OCI-LY7 (cell line): ENCODE results near the gene ERCC1. TPM values are rescaled to one million over a fixed set of nuclear protein-coding genes. Genes with fewer than 3 reads are reported as not detected.
A peak's percentile ranks its signal among the peaks of the same experiment; 100 is the strongest.

Experiments used
- BruUV-seq: library from RNA; stranded (reverse); fragments of 400-500 nt; replicated peaks from 2 replicates; lab custom pipeline; 2021; lab: Mats Ljungman, UMichigan
- CTCF ChIA-PET: fragments of 300-600 bp; sonication (Branson Sonifier 250); formaldehyde crosslinking; loops from one replicate; lab custom pipeline; 2022; ENCODE audit warnings: antibody characterized with exemption; ENCODE audit not compliant: unreplicated experiment; lab: Charles Lee
- POLR2A ChIA-PET: fragments of 300-600 bp; sonication (Branson Sonifier 250); formaldehyde crosslinking; loops from one replicate; lab custom pipeline; 2022; ENCODE audit warnings: antibody characterized with exemption; lab: Charles Lee
- DNase-seq: peaks from one replicate; pipeline ENCODE4 v3.0.0-alpha.2; 2015; ENCODE audit warnings: low spot score
- H2AFZ ChIP-seq: fragments of 200-600 bp; sonication (generic), shearing (Covaris generic); 2 replicates; pipeline ENCODE4 v1.6.1; 2014; ENCODE audit warnings: mild to moderate bottlenecking, antibody characterized with exemption, low read length, moderate library complexity
- H3K27ac ChIP-seq: fragments of 200-600 bp; sonication (generic); 2 replicates; pipeline ENCODE4 v1.5.1; 2014; ENCODE audit warnings: mixed run types, low read depth, mild to moderate bottlenecking, moderate library complexity, low read length, inconsistent platforms; ENCODE audit not compliant: poor library complexity, severe bottlenecking
- H3K36me3 ChIP-seq: fragments of 200-600 bp; sonication (generic); 2 replicates; pipeline ENCODE4 v1.6.1; 2014; ENCODE audit warnings: mild to moderate bottlenecking, antibody characterized with exemption, low read length, moderate library complexity, mixed read lengths; ENCODE audit not compliant: insufficient read depth
- H3K4me1 ChIP-seq: fragments of 200-600 bp; sonication (generic); 2 replicates; pipeline ENCODE4 v1.5.1; 2014; ENCODE audit warnings: mild to moderate bottlenecking, low read length; ENCODE audit not compliant: insufficient read depth, poor library complexity, severe bottlenecking
- H3K4me2 ChIP-seq: fragments of 200-600 bp; sonication (generic); 2 replicates; pipeline ENCODE4 v1.6.1; 2014; ENCODE audit warnings: mild to moderate bottlenecking, low read length
- H3K4me3 ChIP-seq: fragments of 200-600 bp; sonication (generic); 2 replicates; pipeline ENCODE4 v1.5.1; 2014; ENCODE audit warnings: mild to moderate bottlenecking, low read depth, low read length; ENCODE audit not compliant: poor library complexity, severe bottlenecking
- H3K79me2 ChIP-seq: fragments of 200-600 bp; sonication (generic); 2 replicates; pipeline ENCODE4 v1.6.1; 2016; ENCODE audit warnings: low read depth, mild to moderate bottlenecking, low read length, moderate library complexity, mixed read lengths; ENCODE audit not compliant: insufficient read depth
- H3K9me2 ChIP-seq: fragments of 200-600 bp; sonication (generic); 2 replicates; pipeline ENCODE4 v1.6.1; 2016; ENCODE audit warnings: mild to moderate bottlenecking, low read length, mixed read lengths; ENCODE audit not compliant: insufficient read depth
- H3K9me3 ChIP-seq: fragments of 200-600 bp; sonication (generic); 2 replicates; pipeline ENCODE4 v1.6.1; 2014; ENCODE audit warnings: mild to moderate bottlenecking, mixed run types, low read length, mixed read lengths
- H4K20me1 ChIP-seq: fragments of 200-600 bp; sonication (generic); 2 replicates; pipeline ENCODE4 v1.6.1; 2014; ENCODE audit warnings: mild to moderate bottlenecking, antibody characterized with exemption, low read length, moderate library complexity, mixed read lengths; ENCODE audit not compliant: insufficient read depth
- EZH2phosphoT487 ChIP-seq: fragments of 200-600 bp; sonication (generic); IDR thresholded peaks from 2 replicates; pipeline ENCODE4 v1.6.1; 2018; ENCODE audit warnings: low read depth, borderline replicate concordance, mild to moderate bottlenecking, mixed run types, antibody characterized with exemption, low read length, moderate library complexity, mixed read lengths
- intact Hi-C: fragments of 100-400 bp; cut with micrococcal nuclease; formaldehyde crosslinking; loops from one replicate; pipeline ENCODE4 v1.10.0; 2022; ENCODE audit not compliant: unreplicated experiment
- total RNA-seq, 2 experiments: library from RNA; depleted of rRNA in 1 of 2; stranded (reverse); fragments of >200 nt in 1 of 2; shearing (Covaris generic) in 1 of 2; gene quantifications; 2 replicates each; pipeline ENCODE4 v1.2.3, GENCODE V29; 2014 to 2022
- TF ChIP-seq, protein P1 (sequence below): fragments of 200-600 bp; sonication (generic); conservative IDR thresholded peaks from 2 replicates; pipeline ENCODE4 v1.5.1; 2014; ENCODE audit warnings: mild to moderate bottlenecking, antibody characterized with exemption, low read length, moderate library complexity, mixed read lengths

Gene ERCC1
- total RNA-seq, 2 experiments from 2014 or later: 46.2 to 125 TPM

- Histone ChIP-seq H3K9me3 (no peaks in the 10 kb centered on the region), H3K27ac (no peak overlapping the region), H2AFZ (no peak overlapping the region), H3K4me2 (no peak overlapping the region), H3K79me2 (no peaks in the 10 kb centered on the region), H4K20me1 (no peaks in the 10 kb centered on the region), H3K36me3 (no peaks in the 10 kb centered on the region), H3K4me3 (no peak overlapping the region), H3K9me2 (no peaks in the 10 kb centered on the region), H3K4me1 (peaks cover 8% of the 10 kb centered on the region)
- BruUV-seq: no TSS peak
- DNase-seq: no peak
- ChIA-PET POLR2A (no interaction called here), CTCF (no interaction called here)
- TF ChIP-seq, protein P1, sequence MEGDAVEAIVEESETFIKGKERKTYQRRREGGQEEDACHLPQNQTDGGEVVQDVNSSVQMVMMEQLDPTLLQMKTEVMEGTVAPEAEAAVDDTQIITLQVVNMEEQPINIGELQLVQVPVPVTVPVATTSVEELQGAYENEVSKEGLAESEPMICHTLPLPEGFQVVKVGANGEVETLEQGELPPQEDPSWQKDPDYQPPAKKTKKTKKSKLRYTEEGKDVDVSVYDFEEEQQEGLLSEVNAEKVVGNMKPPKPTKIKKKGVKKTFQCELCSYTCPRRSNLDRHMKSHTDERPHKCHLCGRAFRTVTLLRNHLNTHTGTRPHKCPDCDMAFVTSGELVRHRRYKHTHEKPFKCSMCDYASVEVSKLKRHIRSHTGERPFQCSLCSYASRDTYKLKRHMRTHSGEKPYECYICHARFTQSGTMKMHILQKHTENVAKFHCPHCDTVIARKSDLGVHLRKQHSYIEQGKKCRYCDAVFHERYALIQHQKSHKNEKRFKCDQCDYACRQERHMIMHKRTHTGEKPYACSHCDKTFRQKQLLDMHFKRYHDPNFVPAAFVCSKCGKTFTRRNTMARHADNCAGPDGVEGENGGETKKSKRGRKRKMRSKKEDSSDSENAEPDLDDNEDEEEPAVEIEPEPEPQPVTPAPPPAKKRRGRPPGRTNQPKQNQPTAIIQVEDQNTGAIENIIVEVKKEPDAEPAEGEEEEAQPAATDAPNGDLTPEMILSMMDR: no peak
- TF ChIP-seq EZH2phosphoT487: no peak
- intact Hi-C loops: no loop called here
These were observed 27.7 kb downstream of the ERCC1 start for GRCh38 chr19:45395821-45396617.

DNA sequence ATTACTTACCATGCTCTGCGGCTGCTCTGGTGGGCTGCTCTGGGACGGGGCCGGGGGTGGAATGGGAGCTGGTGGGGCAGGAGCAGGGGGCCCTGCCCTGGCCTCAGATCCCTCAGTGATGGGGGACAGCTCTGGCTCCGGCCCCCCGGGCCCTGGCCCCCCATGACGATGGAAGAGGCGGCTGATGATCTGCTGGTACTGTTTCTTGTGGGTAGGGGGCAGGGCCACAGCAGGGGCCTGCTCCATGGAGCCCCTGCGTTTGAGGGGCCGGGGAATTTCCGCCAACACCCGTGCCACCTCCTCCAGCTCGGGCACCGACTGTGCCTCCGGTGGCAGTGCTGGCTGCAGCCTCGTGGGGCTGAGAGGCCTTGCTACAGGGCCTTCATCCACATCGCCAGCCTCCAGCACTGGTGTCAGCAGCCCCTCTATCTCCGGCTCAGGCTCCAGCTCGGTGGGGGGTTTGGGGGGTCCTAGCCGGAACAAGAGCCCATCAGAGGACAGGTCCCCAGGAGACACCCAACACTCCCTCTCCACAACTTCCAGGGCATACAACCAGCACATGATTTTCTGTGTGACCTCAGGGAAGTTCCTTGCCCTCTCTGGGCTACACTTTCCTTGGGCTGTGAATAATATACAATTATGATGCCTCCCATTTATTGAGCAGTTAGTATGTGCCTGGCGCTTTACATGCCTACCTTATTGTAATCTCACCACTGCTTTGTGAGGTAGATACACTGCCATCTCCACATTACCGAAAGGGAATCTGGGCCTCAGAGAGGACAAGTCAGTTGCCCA, 31.6 kb downstream of the ERCC1 start:
- ChIA-PET CTCF (no interaction called here), POLR2A (interaction anchor here (0.5 kb wide), 1 partner anchor 115 kb away, joined by 4 read pairs; no protein-coding TSS in a partner anchor)
- H3K36me3 ChIP-seq: no peaks in the 10 kb centered on the region

More for the DNA sequence above, 31.6 kb downstream of the ERCC1 start:
- DNase-seq: no peak
- no TSS peak for BruUV-seq
- Histone ChIP-seq H4K20me1 (no peaks in the 10 kb centered on the region), H3K27ac (no peak overlapping the region), H3K9me3 (no peaks in the 10 kb centered on the region), H3K4me3 (no peak overlapping the region), H3K9me2 (no peaks in the 10 kb centered on the region), H2AFZ (no peak overlapping the region; the same call in 1 of the 2 replicates), H3K4me2 (peak overlapping the region; percentile 35), H3K4me1 (peaks cover 8% of the 10 kb centered on the region), H3K79me2 (no peaks in the 10 kb centered on the region)
- intact Hi-C loops: no loop called here
- TF ChIP-seq, protein P1: no peak
- TF ChIP-seq EZH2phosphoT487: no peak
